K562 (cell line): Measurements from ENCODE around the gene PDLIM7. TPM values are rescaled to one million over a fixed set of nuclear protein-coding genes. Genes with fewer than 3 reads are reported as not detected.

ENCODE experiments used
- ARID1B ChIP-seq: fragments of 450-650 bp; IDR thresholded peaks from 2 replicates; pipeline ENCODE4 v1.6.1; 2016; ENCODE audit warnings: antibody characterized with exemption, mild to moderate bottlenecking, inconsistent platforms
- CBX8 ChIP-seq: fragments of 200-600 bp; sonication (generic); IDR thresholded peaks from 2 replicates; pipeline ENCODE4 v1.6.1; 2012; ENCODE audit warnings: borderline replicate concordance, mixed run types, low read depth, mild to moderate bottlenecking, moderate library complexity, mixed read lengths, low read length, control low read depth, inconsistent platforms; ENCODE audit not compliant: poor library complexity, severe bottlenecking; ENCODE audit errors: extremely low read depth
- MTA3 ChIP-seq: fragments of 450-650 bp; formaldehyde crosslinking; IDR thresholded peaks from 2 replicates; pipeline ENCODE4 v1.6.1; 2017; ENCODE audit warnings: mild to moderate bottlenecking, borderline replicate concordance
- PKNOX1 ChIP-seq: fragments of 450-650 bp; IDR thresholded peaks from 2 replicates; pipeline ENCODE4 v1.6.1; 2016
- RBM25 ChIP-seq: fragments of 200-400 bp; formaldehyde crosslinking; IDR thresholded peaks from 2 replicates; pipeline ENCODE4 v1.6.1; 2018; ENCODE audit warnings: low read length, low read depth, moderate library complexity; ENCODE audit not compliant: severe bottlenecking
- SMAD2 ChIP-seq: fragments of 150-350 bp; IDR thresholded peaks from 2 replicates; pipeline ENCODE4 v1.6.1; 2014; ENCODE audit warnings: low read depth, mild to moderate bottlenecking, low read length
- SOX6 ChIP-seq: fragments of 450-650 bp; IDR thresholded peaks from 2 replicates; pipeline ENCODE4 v1.6.1; 2014; ENCODE audit warnings: mild to moderate bottlenecking
- U2AF1 ChIP-seq: fragments of 200-400 bp; formaldehyde crosslinking; optimal IDR thresholded peaks from 2 replicates; pipeline ENCODE3; 2017; ENCODE audit warnings: mild to moderate bottlenecking, low read depth, low read length, moderate library complexity
- ZNF407 ChIP-seq: fragments of 450-650 bp; IDR thresholded peaks from 2 replicates; pipeline ENCODE4 v1.6.1; 2016; ENCODE audit warnings: low read depth
- polyA plus RNA-seq, 8 experiments: library from polyadenylated mRNA; depleted of rRNA in 4 of 8; stranded (reverse) in 5 of 8; unstranded in 3 of 8; fragments of >200 nt; fragmentation: Nextera tagmentation in 2 of 8; fragmentation: Illumina TruSeq in 1 of 8; extraction: Ambion mirVana in 2 of 8; extraction: Trizol in 1 of 8; gene quantifications; 2 replicates each; pipeline versions ENCODE4 v1.2.1 to v1.2.3, GENCODE V29; 2011 to 2014; ENCODE audit warnings: inconsistent platforms in 1 of 8, missing spikeins in 1 of 8
- total RNA-seq, 7 experiments: library from RNA; depleted of rRNA in 6 of 7; stranded (reverse); fragments of >200 nt in 6 of 7; fragmentation: Illumina TruSeq in 2 of 7; extraction: Trizol in 2 of 7; gene quantifications; 2 replicates each; pipeline versions ENCODE4 v1.2.1 to v1.2.3, GENCODE V29; 2011 to 2021; ENCODE audit warnings: low replicate concordance in 1 of 7
- TF ChIP-seq, protein P1 (sequence below): fragments of 250-450 bp; sonication (Bioruptor Pico); IDR thresholded peaks from 2 replicates; pipeline ENCODE4 v1.8.0; 2022; ENCODE audit warnings: inconsistent platforms
- TF ChIP-seq, protein P2 (sequence below), 2 experiments: fragments of 450-650 bp in 1 of 2; IDR thresholded peaks; 2 replicates each; pipeline ENCODE4 v1.6.1; 2011 to 2017; ENCODE audit warnings: low read depth in 2 of 2, antibody characterized with exemption in 1 of 2, borderline replicate concordance in 1 of 2, low read length in 1 of 2, mild to moderate bottlenecking in 1 of 2, mixed read lengths in 1 of 2; ENCODE audit not compliant: control insufficient read depth in 1 of 2

The PDLIM7 gene
- total and polyA plus RNA-seq, 9 of the 15 experiments (the other 6 are each of a cell fraction or from before 2014, with no cell fraction given) = 2.1 to 124 (median 32.6) TPM

DNA sequence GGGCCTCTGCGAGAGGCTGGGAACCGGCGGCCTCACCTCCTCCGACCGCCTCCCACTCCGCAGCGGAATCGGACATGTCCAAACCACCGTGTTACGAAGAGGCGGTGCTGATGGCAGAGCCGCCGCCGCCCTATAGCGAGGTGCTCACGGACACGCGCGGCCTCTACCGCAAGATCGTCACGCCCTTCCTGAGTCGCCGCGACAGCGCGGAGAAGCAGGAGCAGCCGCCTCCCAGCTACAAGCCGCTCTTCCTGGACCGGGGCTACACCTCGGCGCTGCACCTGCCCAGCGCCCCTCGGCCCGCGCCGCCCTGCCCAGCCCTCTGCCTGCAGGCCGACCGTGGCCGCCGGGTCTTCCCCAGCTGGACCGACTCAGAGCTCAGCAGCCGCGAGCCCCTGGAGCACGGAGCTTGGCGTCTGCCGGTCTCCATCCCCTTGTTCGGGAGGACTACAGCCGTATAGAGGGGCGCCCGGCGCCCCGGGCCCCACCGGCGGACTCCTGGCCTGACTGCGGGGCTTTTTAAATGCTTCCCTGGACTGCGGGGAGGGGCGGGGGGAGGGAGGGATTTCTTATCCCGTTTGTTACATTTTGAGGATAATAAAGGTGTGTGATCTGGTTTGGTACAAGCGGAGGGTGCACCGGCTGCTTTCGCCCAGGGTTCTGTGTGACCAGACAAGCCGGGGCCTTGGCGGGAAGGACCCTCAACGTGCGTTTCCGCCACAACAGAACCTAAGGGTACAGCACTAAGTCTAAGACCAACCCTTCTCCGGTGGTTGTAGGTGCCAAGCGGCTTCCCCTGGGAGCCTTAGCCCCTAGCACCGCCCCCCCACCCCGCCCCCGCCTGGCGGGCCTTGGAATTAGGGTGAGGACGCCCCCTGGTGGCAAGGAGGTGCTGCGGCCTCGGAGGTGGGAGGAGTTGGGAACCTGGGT is 41.5 kb downstream of the PDLIM7 start (continued):
- TF ChIP-seq ZNF407 = no peak
- no peak for TF ChIP-seq RBM25
- no peak for TF ChIP-seq PKNOX1
- no peak for TF ChIP-seq MTA3
- no peak for TF ChIP-seq U2AF1
- no peak; the same call in 1 of the 2 replicates for TF ChIP-seq SOX6
- no peak for TF ChIP-seq CBX8
- TF ChIP-seq ARID1B = no peak
- TF ChIP-seq, protein P1, sequence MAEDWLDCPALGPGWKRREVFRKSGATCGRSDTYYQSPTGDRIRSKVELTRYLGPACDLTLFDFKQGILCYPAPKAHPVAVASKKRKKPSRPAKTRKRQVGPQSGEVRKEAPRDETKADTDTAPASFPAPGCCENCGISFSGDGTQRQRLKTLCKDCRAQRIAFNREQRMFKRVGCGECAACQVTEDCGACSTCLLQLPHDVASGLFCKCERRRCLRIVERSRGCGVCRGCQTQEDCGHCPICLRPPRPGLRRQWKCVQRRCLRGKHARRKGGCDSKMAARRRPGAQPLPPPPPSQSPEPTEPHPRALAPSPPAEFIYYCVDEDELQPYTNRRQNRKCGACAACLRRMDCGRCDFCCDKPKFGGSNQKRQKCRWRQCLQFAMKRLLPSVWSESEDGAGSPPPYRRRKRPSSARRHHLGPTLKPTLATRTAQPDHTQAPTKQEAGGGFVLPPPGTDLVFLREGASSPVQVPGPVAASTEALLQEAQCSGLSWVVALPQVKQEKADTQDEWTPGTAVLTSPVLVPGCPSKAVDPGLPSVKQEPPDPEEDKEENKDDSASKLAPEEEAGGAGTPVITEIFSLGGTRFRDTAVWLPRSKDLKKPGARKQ (CRISPR knock-in tag) = no peak
- TF ChIP-seq, protein P2, sequence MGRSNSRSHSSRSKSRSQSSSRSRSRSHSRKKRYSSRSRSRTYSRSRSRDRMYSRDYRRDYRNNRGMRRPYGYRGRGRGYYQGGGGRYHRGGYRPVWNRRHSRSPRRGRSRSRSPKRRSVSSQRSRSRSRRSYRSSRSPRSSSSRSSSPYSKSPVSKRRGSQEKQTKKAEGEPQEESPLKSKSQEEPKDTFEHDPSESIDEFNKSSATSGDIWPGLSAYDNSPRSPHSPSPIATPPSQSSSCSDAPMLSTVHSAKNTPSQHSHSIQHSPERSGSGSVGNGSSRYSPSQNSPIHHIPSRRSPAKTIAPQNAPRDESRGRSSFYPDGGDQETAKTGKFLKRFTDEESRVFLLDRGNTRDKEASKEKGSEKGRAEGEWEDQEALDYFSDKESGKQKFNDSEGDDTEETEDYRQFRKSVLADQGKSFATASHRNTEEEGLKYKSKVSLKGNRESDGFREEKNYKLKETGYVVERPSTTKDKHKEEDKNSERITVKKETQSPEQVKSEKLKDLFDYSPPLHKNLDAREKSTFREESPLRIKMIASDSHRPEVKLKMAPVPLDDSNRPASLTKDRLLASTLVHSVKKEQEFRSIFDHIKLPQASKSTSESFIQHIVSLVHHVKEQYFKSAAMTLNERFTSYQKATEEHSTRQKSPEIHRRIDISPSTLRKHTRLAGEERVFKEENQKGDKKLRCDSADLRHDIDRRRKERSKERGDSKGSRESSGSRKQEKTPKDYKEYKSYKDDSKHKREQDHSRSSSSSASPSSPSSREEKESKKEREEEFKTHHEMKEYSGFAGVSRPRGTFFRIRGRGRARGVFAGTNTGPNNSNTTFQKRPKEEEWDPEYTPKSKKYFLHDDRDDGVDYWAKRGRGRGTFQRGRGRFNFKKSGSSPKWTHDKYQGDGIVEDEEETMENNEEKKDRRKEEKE (IDR thresholded peaks at IDR 0.05; ENCODE audit: borderline replicate concordance in 1 of 2, control insufficient read depth in 1 of 2, low read depth in 2 of 2, low read length in 1 of 2) = no peak
- TF ChIP-seq SMAD2 = no peak
